ENCODE results near the gene EPRS1.
A peak's percentile ranks its signal among the peaks of the same experiment; 100 is the strongest.
"Not testable (repeated sequence)": the region's sequence is repeated elsewhere in the genome, so short reads cannot be mapped to it uniquely, and the experiment has no call there.

EPRS1 gene

GRCh38 chr1:220038640-220039039 is 7.7 kb downstream of the EPRS1 start:
- no peak for DNase-seq

- not testable (repeated sequence) for DNase-seq
Measured at GRCh38 chr1:220037810-220038209, 8.5 kb downstream of the EPRS1 start.

- no peak for DNase-seq
Measured at GRCh38 chr1:220032911-220033310, 13.4 kb downstream of the EPRS1 start.

GRCh38 chr1:220031287-220031686 is 15.0 kb downstream of the EPRS1 start:
- DNase-seq: no peak

- no peak for DNase-seq
Measured at GRCh38 chr1:220028346-220028895, 17.9 kb downstream of the EPRS1 start.

GRCh38 chr1:220019071-220019470 is 27.2 kb downstream of the EPRS1 start:
- no peak for DNase-seq

GRCh38 chr1:220013497-220013896 is 32.8 kb downstream of the EPRS1 start:
- DNase-seq: no peak

GRCh38 chr1:220012259-220012658 is 34.0 kb downstream of the EPRS1 start:
- peak; percentile 16 for DNase-seq

GRCh38 chr1:220011620-220012019 is 34.7 kb downstream of the EPRS1 start:
- DNase-seq: peak; percentile 5

- DNase-seq: no peak
Measured at GRCh38 chr1:220007438-220007837, 38.9 kb downstream of the EPRS1 start.

- no peak for DNase-seq
Measured at GRCh38 chr1:220005489-220005888, 40.8 kb downstream of the EPRS1 start.

- DNase-seq: no peak
Measured at GRCh38 chr1:220003610-220004299, 42.5 kb downstream of the EPRS1 start.

- DNase-seq: no peak
Measured at GRCh38 chr1:220003015-220003414, 43.3 kb downstream of the EPRS1 start.

- DNase-seq: peak; percentile 23
Measured at GRCh38 chr1:220001095-220001501, 45.2 kb downstream of the EPRS1 start.

- DNase-seq: no peak
Measured at GRCh38 chr1:219999821-220000220, 46.5 kb downstream of the EPRS1 start.

All from fibroblast of skin of scalp (primary cell).